Large intestine (tissue), 3 donors: Measurements from ENCODE around the gene ASMTL. TPM values are rescaled to one million over a fixed set of nuclear protein-coding genes. Genes with fewer than 3 reads are reported as not detected.
"Not testable (repeated sequence)": the region's sequence is repeated elsewhere in the genome, so short reads cannot be mapped to it uniquely, and the experiment has no call there.

Experiments used
- DNase-seq, 2 donors: peaks; one replicate each; pipeline versions ENCODE4 v3.0.0 to v3.0.0-alpha.2; 2013
- H3K27ac ChIP-seq: one replicate; pipeline ENCODE4 v1.5.1; 2013; ENCODE audit warnings: low read length
- H3K27me3 ChIP-seq: 2 replicates; pipeline ENCODE4 v1.6.1; 2013; ENCODE audit warnings: low read length; ENCODE audit not compliant: control insufficient read depth, insufficient read depth
- H3K36me3 ChIP-seq: 2 replicates; pipeline ENCODE4 v1.6.1; 2013; ENCODE audit warnings: low read length; ENCODE audit not compliant: control insufficient read depth, insufficient read depth
- H3K4me1 ChIP-seq: one replicate; pipeline ENCODE4 v1.6.1; 2013; ENCODE audit warnings: low read length; ENCODE audit not compliant: control insufficient read depth, insufficient read depth
- H3K4me3 ChIP-seq: one replicate; pipeline ENCODE4 v1.5.1; 2013; ENCODE audit warnings: low read length
- H3K9me3 ChIP-seq: one replicate; pipeline ENCODE4 v1.6.1; 2013; ENCODE audit warnings: mild to moderate bottlenecking, low read depth, low read length, moderate library complexity; ENCODE audit not compliant: control insufficient read depth
- WGBS: methylation state at CpG from one replicate; pipeline ENCODE4 v1.1.5; 2013; ENCODE audit warnings: low lambda C conversion rate; ENCODE audit not compliant: insufficient coverage; 5-methylcytosine and 5-hydroxymethylcytosine counted together
- polyA plus RNA-seq: library from polyadenylated mRNA; unstranded; fragments of 120-200 nt; gene quantifications from one replicate; pipeline ENCODE4 v1.2.1, GENCODE V29; 2013

ASMTL gene
- polyA plus RNA-seq, 1 donor, result 25.9 TPM

GRCh38 chrX:1491248-1491647 lies 38.5 kb upstream of the ASMTL start:
- not testable (repeated sequence) for DNase-seq, H3K27ac ChIP-seq, H3K27me3 ChIP-seq, H3K4me3 ChIP-seq, H3K36me3 ChIP-seq, H3K4me1 ChIP-seq, H3K9me3 ChIP-seq
- WGBS, result 100% methylated on average over 2 of the region's 4 CpGs

- not testable (repeated sequence) for H3K27me3 ChIP-seq, H3K36me3 ChIP-seq, H3K9me3 ChIP-seq, H3K4me1 ChIP-seq, H3K27ac ChIP-seq, H3K4me3 ChIP-seq, DNase-seq
- WGBS, result no CpG with 5 or more reads among the region's 1 CpG
Measured at GRCh38 chrX:1490723-1491122, 38.0 kb upstream of the ASMTL start.

- H3K27me3 ChIP-seq, H3K27ac ChIP-seq, DNase-seq, H3K9me3 ChIP-seq, H3K4me3 ChIP-seq, H3K36me3 ChIP-seq, H3K4me1 ChIP-seq: not testable (repeated sequence)
- 100% methylated on average over 1 of the region's 5 CpGs for WGBS
Measured at GRCh38 chrX:1489354-1489753, 36.6 kb upstream of the ASMTL start.

- H3K36me3 ChIP-seq, result no peaks in the 10 kb centered on the region
- H3K9me3 ChIP-seq, result no peaks in the 10 kb centered on the region
- WGBS, result no CpG with 5 or more reads among the region's 1 CpG
- no peaks in the 10 kb centered on the region for H3K4me1 ChIP-seq
- no peaks in the 10 kb centered on the region for H3K27me3 ChIP-seq
- no peak overlapping the region for H3K27ac ChIP-seq
- no peak overlapping the region for H3K4me3 ChIP-seq
- DNase-seq, result no peak
Measured at GRCh38 chrX:1488745-1489144, 36.0 kb upstream of the ASMTL start.

GRCh38 chrX:1488141-1488540 lies 35.4 kb upstream of the ASMTL start:
- Histone ChIP-seq H3K27me3 (no peaks in the 10 kb centered on the region), H3K4me1 (no peaks in the 10 kb centered on the region), H3K9me3 (no peaks in the 10 kb centered on the region), H3K4me3 (no peak overlapping the region), H3K27ac (no peak overlapping the region), H3K36me3 (no peaks in the 10 kb centered on the region)
- WGBS, result no CpG with 5 or more reads among the region's 3 CpGs
- DNase-seq, result no peak

- Histone ChIP-seq H3K4me1 (no peaks in the 10 kb centered on the region), H3K27ac (no peak overlapping the region), H3K27me3 (no peaks in the 10 kb centered on the region), H3K4me3 (no peak overlapping the region), H3K9me3 (no peaks in the 10 kb centered on the region), H3K36me3 (no peaks in the 10 kb centered on the region)
- DNase-seq, result no peak
- WGBS, result 100% methylated on average over 1 of the region's 5 CpGs
Measured at GRCh38 chrX:1487401-1487800, 34.7 kb upstream of the ASMTL start.

GRCh38 chrX:1486749-1487361 lies 34.1 kb upstream of the ASMTL start:
- Histone ChIP-seq H3K4me3 (no peak overlapping the region), H3K27me3 (no peaks in the 10 kb centered on the region), H3K9me3 (no peaks in the 10 kb centered on the region), H3K27ac (no peak overlapping the region), H3K36me3 (no peaks in the 10 kb centered on the region), H3K4me1 (no peaks in the 10 kb centered on the region)
- WGBS, result no CpG with 5 or more reads among the region's 18 CpGs
- no peak for DNase-seq

GRCh38 chrX:1486177-1486576 lies 33.5 kb upstream of the ASMTL start:
- Histone ChIP-seq H3K4me1 (no peaks in the 10 kb centered on the region), H3K27ac (no peak overlapping the region), H3K4me3 (no peak overlapping the region), H3K36me3 (no peaks in the 10 kb centered on the region), H3K9me3 (no peaks in the 10 kb centered on the region), H3K27me3 (no peaks in the 10 kb centered on the region)
- DNase-seq, result no peak
- WGBS, result no CpG with 5 or more reads among the region's 5 CpGs

GRCh38 chrX:1485033-1485432 lies 32.3 kb upstream of the ASMTL start:
- WGBS, result 100% methylated on average over 2 of the region's 9 CpGs
- no peak for DNase-seq
- H3K4me3 ChIP-seq, result no peak overlapping the region
- H3K9me3 ChIP-seq, result no peaks in the 10 kb centered on the region
- H3K27ac ChIP-seq, result no peak overlapping the region
- no peaks in the 10 kb centered on the region for H3K4me1 ChIP-seq
- no peaks in the 10 kb centered on the region for H3K27me3 ChIP-seq
- H3K36me3 ChIP-seq, result no peaks in the 10 kb centered on the region

GRCh38 chrX:1484638-1485019 lies 31.9 kb upstream of the ASMTL start:
- H3K4me1 ChIP-seq, result no peaks in the 10 kb centered on the region
- no peak overlapping the region for H3K27ac ChIP-seq
- no peaks in the 10 kb centered on the region for H3K36me3 ChIP-seq
- no peaks in the 10 kb centered on the region for H3K27me3 ChIP-seq
- no peak for DNase-seq
- H3K4me3 ChIP-seq, result no peak overlapping the region
- no peaks in the 10 kb centered on the region for H3K9me3 ChIP-seq
- no CpG with 5 or more reads among the region's 5 CpGs for WGBS

GRCh38 chrX:1483843-1484637 lies 31.3 kb upstream of the ASMTL start:
- Histone ChIP-seq H3K4me3 (no peak overlapping the region), H3K27me3 (no peaks in the 10 kb centered on the region), H3K36me3 (no peaks in the 10 kb centered on the region), H3K9me3 (no peaks in the 10 kb centered on the region), H3K4me1 (no peaks in the 10 kb centered on the region), H3K27ac (no peak overlapping the region)
- DNase-seq, result no peak
- no CpG with 5 or more reads among the region's 15 CpGs for WGBS
